ENCODE measurements around the gene NRAP.

Gene NRAP

GRCh38 chr10:113549856-113550255 lies 114.0 kb downstream of the NRAP start:
- Mint-ChIP-seq H3K27ac (no peak overlapping the region), H3K27me3 (peaks cover 2% of the 10 kb centered on the region)

DNA sequence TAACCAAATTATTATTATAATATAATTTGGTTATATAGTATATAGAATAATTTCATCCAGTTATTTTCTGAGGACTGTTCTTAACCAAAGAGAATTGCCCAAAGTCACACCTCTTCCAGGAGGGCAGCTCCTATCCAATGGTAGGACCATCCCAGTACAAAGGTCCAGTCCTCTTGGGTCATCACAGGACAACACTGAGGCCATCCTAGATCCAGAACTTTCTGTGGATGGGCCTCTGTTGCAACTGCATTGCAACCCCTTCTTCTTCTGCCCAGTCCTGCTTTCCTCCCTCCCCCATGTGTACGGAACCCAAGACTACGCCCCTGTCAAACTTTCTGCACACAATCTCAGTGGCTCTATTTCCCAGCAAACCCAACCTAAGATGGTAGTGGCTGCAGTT lies 116.4 kb downstream of the NRAP start:
- Mint-ChIP-seq H3K27ac (no peak overlapping the region), H3K27me3 (peaks cover 1% of the 10 kb centered on the region), H3K4me1 (no peaks in the 10 kb centered on the region), H3K36me3 (no peaks in the 10 kb centered on the region), H3K4me3 (no peak overlapping the region), H3K9me3 (no peaks in the 10 kb centered on the region)

More at GRCh38 chr10:113549856-113550255, 114.0 kb downstream of the NRAP start:
- Mint-ChIP-seq H3K36me3 (no peaks in the 10 kb centered on the region), H3K4me1 (no peaks in the 10 kb centered on the region), H3K9me3 (no peaks in the 10 kb centered on the region), H3K4me3 (no peak overlapping the region)

DNA sequence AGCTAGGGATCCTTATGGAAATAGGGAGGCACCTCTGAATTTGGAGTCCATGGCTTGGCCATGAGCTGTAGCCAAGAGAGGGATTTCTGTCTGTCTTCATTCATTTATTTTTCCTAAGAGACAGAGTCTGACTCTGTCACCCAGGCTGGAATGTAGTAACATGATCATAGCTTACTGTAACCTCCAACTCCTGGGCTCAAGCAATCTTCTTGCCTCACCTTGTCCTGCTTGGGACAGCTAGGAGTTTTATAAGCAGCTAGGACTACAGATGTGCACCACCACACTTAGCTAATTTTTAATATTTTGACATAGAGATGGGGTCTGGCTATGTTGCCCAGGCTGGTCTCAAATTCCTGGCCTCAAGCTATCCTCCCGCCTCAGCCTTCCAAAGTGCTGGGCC lies 119.4 kb downstream of the NRAP start:
- Mint-ChIP-seq H3K27ac (no peak overlapping the region), H3K4me3 (no peak overlapping the region), H3K27me3 (peaks cover 1% of the 10 kb centered on the region), H3K9me3 (no peaks in the 10 kb centered on the region), H3K36me3 (no peaks in the 10 kb centered on the region), H3K4me1 (no peaks in the 10 kb centered on the region)

- Mint-ChIP-seq H3K27ac (no peak overlapping the region), H3K9me3 (no peaks in the 10 kb centered on the region), H3K36me3 (no peaks in the 10 kb centered on the region), H3K4me1 (no peaks in the 10 kb centered on the region), H3K27me3 (peaks cover 1% of the 10 kb centered on the region), H3K4me3 (no peak overlapping the region)
These were observed 120.5 kb downstream of the NRAP start for GRCh38 chr10:113543107-113543955.

DNA sequence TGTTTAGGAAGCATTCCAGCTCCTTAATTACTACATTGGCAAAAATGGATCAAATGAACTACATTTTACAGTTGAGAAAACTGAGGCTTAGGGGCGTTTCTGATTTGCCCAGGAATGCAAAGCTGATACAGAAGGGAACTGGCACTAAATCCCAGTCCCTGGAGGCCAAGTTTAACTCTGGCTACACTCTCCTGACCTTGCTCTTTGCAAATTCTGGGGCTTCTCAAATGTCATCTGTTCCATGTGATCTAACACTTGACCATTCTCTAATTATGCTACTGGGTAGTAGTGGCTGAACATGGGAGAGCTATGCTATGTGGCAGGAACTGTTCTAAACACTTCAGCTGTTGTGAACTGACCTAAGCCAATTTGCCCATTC lies 122.3 kb downstream of the NRAP start:
- Mint-ChIP-seq H3K4me1 (no peaks in the 10 kb centered on the region), H3K9me3 (no peaks in the 10 kb centered on the region), H3K27me3 (peaks cover 2% of the 10 kb centered on the region), H3K27ac (no peak overlapping the region), H3K4me3 (no peak overlapping the region), H3K36me3 (no peaks in the 10 kb centered on the region)

GRCh38 chr10:113540845-113541548 lies 122.8 kb downstream of the NRAP start:
- Mint-ChIP-seq H3K27me3 (peaks cover 1% of the 10 kb centered on the region), H3K9me3 (no peaks in the 10 kb centered on the region)

DNA sequence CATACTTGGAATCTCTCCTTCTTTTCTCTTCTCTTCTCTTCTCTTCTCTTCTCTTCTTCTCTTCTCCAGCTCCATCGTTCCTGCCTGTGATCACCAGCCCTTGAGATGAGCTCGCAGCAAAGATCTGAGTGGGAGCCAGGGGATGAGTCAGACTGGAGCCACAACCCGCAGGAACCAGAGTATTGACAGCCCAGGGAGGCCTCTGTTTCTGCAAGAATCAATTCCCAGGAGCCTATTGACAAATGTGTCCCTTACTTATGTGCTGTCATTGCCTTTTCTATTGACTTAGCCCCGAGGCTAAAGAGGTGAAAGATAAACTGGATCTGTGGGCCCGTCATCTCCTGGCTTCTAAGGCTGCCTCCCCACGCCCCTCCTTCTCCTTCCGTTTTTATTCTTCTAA lies 124.1 kb downstream of the NRAP start:
- Mint-ChIP-seq H3K27me3 (peaks cover 3% of the 10 kb centered on the region), H3K27ac (no peak overlapping the region), H3K9me3 (peaks cover 4% of the 10 kb centered on the region), H3K4me3 (no peak overlapping the region), H3K4me1 (no peaks in the 10 kb centered on the region), H3K36me3 (no peaks in the 10 kb centered on the region)

More at GRCh38 chr10:113540845-113541548, 122.8 kb downstream of the NRAP start:
- no peaks in the 10 kb centered on the region for H3K36me3 Mint-ChIP-seq
- no peaks in the 10 kb centered on the region for H3K4me1 Mint-ChIP-seq
- H3K4me3 Mint-ChIP-seq: no peak overlapping the region
- no peak overlapping the region for H3K27ac Mint-ChIP-seq

All from activated naive CD4-positive, alpha-beta T cell treated with anti-CD3 and anti-CD28 coated beads, Interleukin-2, amount 50 U/mL, for 24 hours (primary cell).